Osteocyte (in vitro differentiated cells): Measurements from ENCODE around the gene BHLHE23. TPM values are rescaled to one million over a fixed set of nuclear protein-coding genes. Genes with fewer than 3 reads are reported as not detected.

Source experiments
- DNase-seq: peaks from one replicate; pipeline ENCODE4 v3.0.0; 2021; ENCODE audit warnings: mixed read lengths; ENCODE audit not compliant: unreplicated experiment; ENCODE audit errors: extremely low spot score
- H3K27ac Mint-ChIP-seq: one replicate; pipeline ENCODE4 v1.8.0; 2021; ENCODE audit warnings: mild to moderate bottlenecking, mixed read lengths; ENCODE audit not compliant: unreplicated experiment
- H3K27me3 Mint-ChIP-seq: one replicate; pipeline ENCODE4 v1.8.0; 2021; ENCODE audit warnings: mixed read lengths; ENCODE audit not compliant: unreplicated experiment
- H3K36me3 Mint-ChIP-seq: one replicate; pipeline ENCODE4 v1.8.0; 2021; ENCODE audit warnings: mixed read lengths; ENCODE audit not compliant: unreplicated experiment
- H3K4me1 Mint-ChIP-seq: one replicate; pipeline ENCODE4 v1.8.0; 2021; ENCODE audit warnings: mixed read lengths; ENCODE audit not compliant: unreplicated experiment
- H3K4me3 Mint-ChIP-seq: one replicate; pipeline ENCODE4 v1.8.0; 2021; ENCODE audit warnings: mild to moderate bottlenecking, moderate library complexity, mixed read lengths; ENCODE audit not compliant: unreplicated experiment
- H3K9me3 Mint-ChIP-seq: one replicate; pipeline ENCODE4 v1.8.0; 2021; ENCODE audit warnings: mixed read lengths; ENCODE audit not compliant: unreplicated experiment
- CTCF ChIP-seq: fragments of 200-600 bp; sonication (generic); IDR thresholded peaks from 2 replicates; pipeline ENCODE4 v1.5.0; 2021; ENCODE audit warnings: antibody characterized with exemption, mild to moderate bottlenecking, moderate library complexity
- total RNA-seq: library from RNA; stranded (reverse); gene quantifications from 2 replicates; pipeline ENCODE4 v1.2.1, GENCODE V29; 2021

BHLHE23 gene
- total RNA-seq, 1 donor from 2014 or later, result not detected

- H3K27ac Mint-ChIP-seq, result no peak overlapping the region
- H3K27me3 Mint-ChIP-seq, result peaks cover 22% of the 10 kb centered on the region
- no peak for TF ChIP-seq CTCF
- no peaks in the 10 kb centered on the region for H3K9me3 Mint-ChIP-seq
- no peak for DNase-seq
- no peak overlapping the region for H3K4me3 Mint-ChIP-seq
- H3K4me1 Mint-ChIP-seq, result no peaks in the 10 kb centered on the region
- H3K36me3 Mint-ChIP-seq, result no peaks in the 10 kb centered on the region
These were observed 25.4 kb upstream of the BHLHE23 start for GRCh38 chr20:63032026-63032800.

- DNase-seq, result no peak
- no peaks in the 10 kb centered on the region for H3K9me3 Mint-ChIP-seq
- no peaks in the 10 kb centered on the region for H3K4me1 Mint-ChIP-seq
- H3K4me3 Mint-ChIP-seq, result no peak overlapping the region
- peaks cover 19% of the 10 kb centered on the region for H3K27me3 Mint-ChIP-seq
- H3K36me3 Mint-ChIP-seq, result no peaks in the 10 kb centered on the region
- no peak overlapping the region for H3K27ac Mint-ChIP-seq
- TF ChIP-seq CTCF, result no peak
These were observed 24.7 kb upstream of the BHLHE23 start for GRCh38 chr20:63031251-63032014.

GRCh38 chr20:63029358-63030121 is 22.8 kb upstream of the BHLHE23 start:
- H3K36me3 Mint-ChIP-seq, result no peaks in the 10 kb centered on the region
- H3K9me3 Mint-ChIP-seq, result no peaks in the 10 kb centered on the region
- H3K4me1 Mint-ChIP-seq, result no peaks in the 10 kb centered on the region
- no peak for TF ChIP-seq CTCF
- DNase-seq, result no peak
- H3K27me3 Mint-ChIP-seq, result peaks cover 16% of the 10 kb centered on the region
- H3K4me3 Mint-ChIP-seq, result no peak overlapping the region
- no peak overlapping the region for H3K27ac Mint-ChIP-seq

GRCh38 chr20:63028461-63028921 is 21.7 kb upstream of the BHLHE23 start:
- H3K4me1 Mint-ChIP-seq, result no peaks in the 10 kb centered on the region
- no peak overlapping the region for H3K27ac Mint-ChIP-seq
- H3K36me3 Mint-ChIP-seq, result no peaks in the 10 kb centered on the region
- no peak for DNase-seq
- no peak for TF ChIP-seq CTCF
- no peak overlapping the region for H3K4me3 Mint-ChIP-seq
- no peaks in the 10 kb centered on the region for H3K9me3 Mint-ChIP-seq
- H3K27me3 Mint-ChIP-seq, result peaks cover 16% of the 10 kb centered on the region
